Gastrocnemius medialis (tissue), 4 donors: ENCODE results near the gene VGLL4.

Experiments used
- CTCF ChIP-seq, 5 experiments: fragments of 450-650 bp in 3 of 5; fragments of 200-600 bp in 2 of 5; sonication (generic) in 2 of 5; IDR thresholded peaks in 4 of 5; conservative IDR thresholded peaks in 1 of 5; 1 replicate in 4 of 5; 2 replicates in 1 of 5; pipeline ENCODE4 v1.5.1; 2016 to 2019; ENCODE audit warnings: antibody characterized with exemption in 5 of 5, mild to moderate bottlenecking in 3 of 5, moderate library complexity in 3 of 5
- POLR2A ChIP-seq, 2 donors: fragments of 450-650 bp; IDR thresholded peaks; one replicate each; pipeline ENCODE4 v1.6.1; 2017; ENCODE audit warnings: antibody characterized with exemption in 2 of 2, mild to moderate bottlenecking in 2 of 2, moderate library complexity in 2 of 2

GRCh38 chr3:11530153-11530721 is 113.5 kb downstream of the VGLL4 start:
- no peak for TF ChIP-seq CTCF (IDR thresholded peaks at IDR 0.05 in 4 of 5, conservative IDR thresholded peaks at IDR 0.05 in 1 of 5)
- TF ChIP-seq POLR2A (IDR thresholded peaks at IDR 0.05): no peak
